MM.1S (cell line): Measurements from ENCODE around the gene DDN.

Source experiments
- DNase-seq: peaks from one replicate; pipeline ENCODE4 v3.0.0-alpha.2; 2015
- H2AFZ ChIP-seq: fragments of 300-600 bp; sonication (generic); 2 replicates; pipeline ENCODE4 v1.6.0; 2016; ENCODE audit warnings: antibody characterized with exemption, low read length
- H3F3A ChIP-seq: fragments of 300-600 bp; sonication (generic); 2 replicates; pipeline ENCODE4 v1.6.1; 2016; ENCODE audit warnings: mild to moderate bottlenecking, antibody characterized with exemption, low read length, moderate library complexity, mixed read lengths; ENCODE audit not compliant: insufficient read depth
- H3K27ac ChIP-seq: fragments of 300-600 bp; sonication (generic); 2 replicates; pipeline ENCODE4 v1.5.1; 2016; ENCODE audit warnings: mild to moderate bottlenecking, low read length
- H3K27me3 ChIP-seq: fragments of 300-600 bp; sonication (generic); replicated peaks from 2 replicates; pipeline ENCODE4 v1.6.0; 2016; ENCODE audit warnings: low read length; ENCODE audit not compliant: insufficient read depth
- H3K36me3 ChIP-seq: fragments of 300-600 bp; sonication (generic); replicated peaks from 2 replicates; pipeline ENCODE4 v1.6.1; 2016; ENCODE audit warnings: mild to moderate bottlenecking, low read length, mixed read lengths; ENCODE audit not compliant: insufficient read depth
- H3K4me1 ChIP-seq: fragments of 300-600 bp; sonication (generic); 2 replicates; pipeline ENCODE4 v1.6.1; 2016; ENCODE audit warnings: low read length, mixed read lengths
- H3K4me2 ChIP-seq: fragments of 300-600 bp; sonication (generic); 2 replicates; pipeline ENCODE4 v1.6.0; 2016; ENCODE audit warnings: low read depth, low read length
- H3K4me3 ChIP-seq: fragments of 300-600 bp; sonication (generic); 2 replicates; pipeline ENCODE4 v1.5.1; 2016; ENCODE audit warnings: low read length, mixed read lengths
- H3K79me2 ChIP-seq: fragments of 300-600 bp; sonication (generic); 2 replicates; pipeline ENCODE4 v1.6.1; 2016; ENCODE audit warnings: mixed run types, low read length, mixed read lengths
- H3K9ac ChIP-seq: fragments of 300-600 bp; sonication (generic); 2 replicates; pipeline ENCODE4 v1.6.1; 2016; ENCODE audit warnings: low read length, mixed read lengths
- H3K9me2 ChIP-seq: fragments of 300-600 bp; sonication (generic); replicated peaks from 2 replicates; pipeline ENCODE4 v1.6.1; 2016; ENCODE audit warnings: mild to moderate bottlenecking, low read length, mixed read lengths; ENCODE audit not compliant: insufficient read depth
- H3K9me3 ChIP-seq: fragments of 300-600 bp; sonication (generic); replicated peaks from 2 replicates; pipeline ENCODE4 v1.6.1; 2016; ENCODE audit warnings: mild to moderate bottlenecking, low read length, mixed read lengths; ENCODE audit not compliant: insufficient read depth
- H4K20me1 ChIP-seq: fragments of 300-600 bp; sonication (generic); 2 replicates; pipeline ENCODE4 v1.6.1; 2016; ENCODE audit warnings: mild to moderate bottlenecking, low read length, moderate library complexity, mixed read lengths; ENCODE audit not compliant: insufficient read depth
- EZH2 ChIP-seq: fragments of 300-600 bp; sonication (generic); optimal IDR thresholded peaks from 2 replicates; pipeline ENCODE3; 2017; ENCODE audit warnings: low read depth, mild to moderate bottlenecking, antibody characterized with exemption, low read length, mixed read lengths
- EZH2phosphoT487 ChIP-seq: fragments of 300-600 bp; sonication (generic); IDR thresholded peaks from 2 replicates; pipeline ENCODE4 v1.6.1; 2018; ENCODE audit warnings: antibody characterized with exemption, low read length
- TF ChIP-seq, protein P1 (sequence below): fragments of 300-600 bp; sonication (generic); IDR thresholded peaks from 2 replicates; pipeline ENCODE4 v1.5.1; 2016; ENCODE audit warnings: antibody characterized with exemption, low read length, mixed read lengths

DDN gene

DNA sequence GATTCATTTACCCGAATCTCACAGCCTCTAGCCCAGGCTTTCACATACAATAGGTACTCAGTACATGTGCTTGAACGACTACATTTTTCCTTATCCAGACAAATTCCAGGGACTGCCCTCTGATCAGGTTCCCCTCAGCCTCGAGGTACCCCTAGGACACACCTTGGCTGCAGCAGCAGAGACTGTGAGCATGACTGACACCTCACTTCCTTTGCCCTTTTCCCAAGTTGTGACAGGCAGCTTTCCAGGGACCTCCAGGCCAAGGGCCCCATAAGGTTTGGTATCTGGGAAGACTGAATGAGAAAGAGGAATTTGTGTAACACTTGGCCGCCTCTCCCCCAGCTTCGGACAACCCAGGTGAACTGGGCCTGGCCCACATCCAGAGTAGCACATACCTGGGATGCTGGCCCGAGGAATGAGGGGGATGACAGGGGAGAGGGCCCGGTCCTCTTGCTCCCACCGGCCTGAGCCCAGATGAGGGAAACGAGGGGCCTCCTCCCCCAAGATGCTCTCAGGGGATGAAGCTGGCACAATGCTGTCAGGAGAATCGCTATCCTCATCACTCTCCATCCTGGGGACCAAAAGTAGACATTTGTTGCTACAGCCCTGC lies 29.6 kb upstream of the DDN start:
- H3K27me3 ChIP-seq, result no peaks in the 10 kb centered on the region
- H3K9me3 ChIP-seq, result no peaks in the 10 kb centered on the region
- H3K27ac ChIP-seq, result no peak overlapping the region
- no peak for DNase-seq
- H4K20me1 ChIP-seq, result no peaks in the 10 kb centered on the region
- H3K79me2 ChIP-seq, result no peaks in the 10 kb centered on the region
- H3K9ac ChIP-seq, result no peak overlapping the region
- no peaks in the 10 kb centered on the region for H3K4me1 ChIP-seq
- no peak overlapping the region for H3K4me3 ChIP-seq
- H3K4me2 ChIP-seq, result no peak overlapping the region
- H3K36me3 ChIP-seq, result no peaks in the 10 kb centered on the region; the same call in 1 of the 2 replicates
- no peak overlapping the region for H2AFZ ChIP-seq
- TF ChIP-seq EZH2phosphoT487, result no peak
- TF ChIP-seq, protein P1, sequence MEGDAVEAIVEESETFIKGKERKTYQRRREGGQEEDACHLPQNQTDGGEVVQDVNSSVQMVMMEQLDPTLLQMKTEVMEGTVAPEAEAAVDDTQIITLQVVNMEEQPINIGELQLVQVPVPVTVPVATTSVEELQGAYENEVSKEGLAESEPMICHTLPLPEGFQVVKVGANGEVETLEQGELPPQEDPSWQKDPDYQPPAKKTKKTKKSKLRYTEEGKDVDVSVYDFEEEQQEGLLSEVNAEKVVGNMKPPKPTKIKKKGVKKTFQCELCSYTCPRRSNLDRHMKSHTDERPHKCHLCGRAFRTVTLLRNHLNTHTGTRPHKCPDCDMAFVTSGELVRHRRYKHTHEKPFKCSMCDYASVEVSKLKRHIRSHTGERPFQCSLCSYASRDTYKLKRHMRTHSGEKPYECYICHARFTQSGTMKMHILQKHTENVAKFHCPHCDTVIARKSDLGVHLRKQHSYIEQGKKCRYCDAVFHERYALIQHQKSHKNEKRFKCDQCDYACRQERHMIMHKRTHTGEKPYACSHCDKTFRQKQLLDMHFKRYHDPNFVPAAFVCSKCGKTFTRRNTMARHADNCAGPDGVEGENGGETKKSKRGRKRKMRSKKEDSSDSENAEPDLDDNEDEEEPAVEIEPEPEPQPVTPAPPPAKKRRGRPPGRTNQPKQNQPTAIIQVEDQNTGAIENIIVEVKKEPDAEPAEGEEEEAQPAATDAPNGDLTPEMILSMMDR, result no peak
- TF ChIP-seq EZH2, result no peak
- no peaks in the 10 kb centered on the region for H3K9me2 ChIP-seq
- H3F3A ChIP-seq, result no peaks in the 10 kb centered on the region

DNA sequence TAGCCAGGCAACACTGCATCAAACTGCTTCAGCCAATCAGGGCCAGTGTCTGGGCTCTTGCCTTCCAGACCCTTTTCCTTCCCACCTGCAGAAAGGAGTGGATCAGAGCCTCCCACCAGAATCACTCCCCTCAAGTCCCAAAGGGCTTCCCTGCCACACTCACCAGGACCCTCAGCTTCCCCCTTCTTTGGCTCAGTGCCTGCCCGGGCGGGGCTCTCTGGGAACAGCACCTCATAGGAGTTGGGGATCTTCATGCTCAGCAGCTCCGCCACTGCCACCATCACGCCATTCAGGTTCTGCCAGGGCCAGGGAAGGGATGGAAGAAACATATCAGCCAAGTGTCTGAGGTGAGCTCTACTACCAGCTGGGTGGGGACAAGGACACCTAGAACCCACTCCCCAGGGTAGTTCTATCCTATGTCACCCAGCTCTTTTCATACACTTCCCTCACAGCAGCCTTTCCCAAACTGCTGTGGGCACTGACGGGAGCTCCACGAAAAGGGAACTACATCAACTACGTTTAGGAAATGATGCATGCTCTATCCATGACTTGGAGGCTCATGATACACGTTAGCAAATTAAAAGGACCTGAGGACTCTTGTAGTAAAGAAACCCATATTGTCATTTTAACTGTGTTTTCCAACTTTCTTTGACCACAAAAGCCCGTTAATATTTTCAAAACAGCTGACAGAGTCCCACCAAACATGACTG lies 28.8 kb upstream of the DDN start:
- Histone ChIP-seq H3K9me2 (no peaks in the 10 kb centered on the region), H3K27ac (no peak overlapping the region), H3K79me2 (no peaks in the 10 kb centered on the region), H3K4me1 (no peaks in the 10 kb centered on the region), H3K4me3 (no peak overlapping the region), H3K27me3 (no peaks in the 10 kb centered on the region), H3F3A (no peaks in the 10 kb centered on the region), H3K9ac (no peak overlapping the region), H2AFZ (no peak overlapping the region), H3K9me3 (no peaks in the 10 kb centered on the region), H4K20me1 (no peaks in the 10 kb centered on the region), H3K36me3 (no peaks in the 10 kb centered on the region; the same call in 1 of the 2 replicates), H3K4me2 (no peak overlapping the region)
- TF ChIP-seq EZH2 (no peak), EZH2phosphoT487 (no peak)
- TF ChIP-seq, protein P1, result no peak
- DNase-seq, result no peak

DNA sequence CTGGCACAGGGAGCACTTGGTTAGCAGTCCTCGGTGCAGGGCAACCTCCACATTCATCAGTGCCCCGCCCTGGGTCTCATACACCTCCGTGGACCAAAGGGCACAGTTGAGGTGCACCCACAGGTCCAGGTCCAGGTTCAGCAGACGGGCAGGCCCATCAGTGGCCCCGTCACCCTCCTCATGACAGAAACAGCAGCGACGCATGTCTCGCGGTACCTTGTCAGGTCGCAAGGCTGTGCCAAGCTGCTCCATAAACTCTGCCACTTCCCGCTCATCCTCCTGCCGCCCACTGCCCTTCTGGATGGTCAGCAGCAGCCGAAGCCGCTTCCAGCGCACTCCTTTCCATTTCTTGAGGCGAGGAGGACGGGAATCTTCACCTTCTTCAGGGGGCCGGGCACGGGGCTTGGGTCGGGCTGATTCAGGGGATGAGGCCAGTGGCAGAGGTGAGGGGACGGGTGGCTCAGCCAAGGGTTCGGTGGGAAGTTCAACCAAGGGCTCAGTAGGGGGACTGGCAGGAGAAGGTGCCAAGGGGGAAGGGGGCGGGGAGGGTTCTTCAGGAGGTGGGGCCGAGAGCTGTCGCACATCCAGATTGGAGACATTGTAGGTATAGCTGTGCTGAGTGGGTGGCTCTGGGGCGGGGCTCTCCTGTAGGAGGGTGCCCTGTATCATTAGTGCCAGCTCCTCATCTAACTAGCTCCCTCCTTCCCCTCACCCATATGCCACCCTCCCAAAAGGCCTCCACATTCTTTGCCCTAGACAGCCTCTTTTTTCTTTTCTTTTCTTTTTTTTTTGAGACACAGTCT lies 27.7 kb upstream of the DDN start:
- H4K20me1 ChIP-seq, result no peaks in the 10 kb centered on the region

More for the DNA sequence above, 27.7 kb upstream of the DDN start:
- Histone ChIP-seq H3K9me2 (no peaks in the 10 kb centered on the region), H3K4me1 (no peaks in the 10 kb centered on the region), H3K4me2 (no peak overlapping the region), H3K4me3 (no peak overlapping the region), H2AFZ (no peak overlapping the region), H3K36me3 (no peaks in the 10 kb centered on the region; the same call in 1 of the 2 replicates), H3K9me3 (no peaks in the 10 kb centered on the region), H3K9ac (no peak overlapping the region), H3K27ac (no peak overlapping the region), H3K79me2 (no peaks in the 10 kb centered on the region), H3F3A (no peaks in the 10 kb centered on the region), H3K27me3 (no peaks in the 10 kb centered on the region)
- TF ChIP-seq EZH2 (no peak), EZH2phosphoT487 (no peak)
- TF ChIP-seq, protein P1, result no peak
- no peak for DNase-seq
